Smooth muscle cell of the pulmonary artery (primary cell): ENCODE results near the gene KRTAP1-1. TPM values are rescaled to one million over a fixed set of nuclear protein-coding genes. Genes with fewer than 3 reads are reported as not detected.

ENCODE experiments used
- total RNA-seq: library from RNA; depleted of rRNA; stranded (reverse); fragments of >200 nt; gene quantifications from 2 replicates; pipeline ENCODE4 v1.2.3, GENCODE V29; 2014

Gene KRTAP1-1
- total RNA-seq: not detected in 2 replicates

GRCh38 chr17:41040783-41041571 is at the start of gene KRTAP1-1:
Gene KRTAP1-1 (minus strand): TSS chr17:41041450. CDS start chr17:41041397, 53 bp downstream.

GRCh38 chr17:41084100-41084856 is 43.0 kb upstream of the KRTAP1-1 start, which contains the start of gene KRTAP4-7:
Gene KRTAP4-7 (plus strand): TSS chr17:41084150. CDS start chr17:41084207, 57 bp downstream.

GRCh38 chr17:41065829-41066624 is 24.8 kb upstream of the KRTAP1-1 start, which contains the start of gene KRTAP2-4:
Gene KRTAP2-4 (minus strand): TSS chr17:41065879. CDS start chr17:41065845, 34 bp downstream.

GRCh38 chr17:41060052-41060604 is 18.9 kb upstream of the KRTAP1-1 start, which contains the start of gene KRTAP2-3:
Gene KRTAP2-3 (minus strand): TSS chr17:41060114. CDS start chr17:41060050, 64 bp downstream.

GRCh38 chr17:41055130-41055529 is 13.9 kb upstream of the KRTAP1-1 start, which contains the start of gene KRTAP2-2:
Gene KRTAP2-2 (minus strand): TSS chr17:41055230. CDS start chr17:41055211, 19 bp downstream.

GRCh38 chr17:41046735-41047465 is 5.7 kb upstream of the KRTAP1-1 start, which contains the start of gene KRTAP2-1:
Gene KRTAP2-1 (minus strand): TSS chr17:41047316. CDS start chr17:41047267, 49 bp downstream.

GRCh38 chr17:41034346-41034935 is 6.8 kb downstream of the KRTAP1-1 start, which contains the start of gene KRTAP1-3:
Gene KRTAP1-3 (minus strand): TSS chr17:41034874. CDS start chr17:41034821, 53 bp downstream.

GRCh38 chr17:41029633-41030245 is 11.5 kb downstream of the KRTAP1-1 start, which contains the start of gene KRTAP1-4:
Gene KRTAP1-4 (minus strand): TSS chr17:41030195. CDS start chr17:41030078, 117 bp downstream.

GRCh38 chr17:41026715-41027471 is 14.4 kb downstream of the KRTAP1-1 start, which contains the start of gene KRTAP1-5:
Gene KRTAP1-5 (minus strand): TSS chr17:41027208. CDS start chr17:41027155, 53 bp downstream.

GRCh38 chr17:41008811-41009210 is 32.4 kb downstream of the KRTAP1-1 start, which contains the start of gene KRTAP3-1:
Gene KRTAP3-1 (minus strand): TSS chr17:41009128. CDS start chr17:41009074, 54 bp downstream.

GRCh38 chr17:40999563-40999962 is 41.7 kb downstream of the KRTAP1-1 start, which contains the start of gene KRTAP3-2:
Gene KRTAP3-2 (minus strand): TSS chr17:40999906. CDS start chr17:40999853, 53 bp downstream.

GRCh38 chr17:40993839-40994238 is 47.4 kb downstream of the KRTAP1-1 start, which contains the start of gene KRTAP3-3:
Gene KRTAP3-3 (minus strand): TSS chr17:40994164. CDS start chr17:40994097, 67 bp downstream.

Other genes starting within 250 kb of the KRTAP1-1 start
- gene KRT28, start 241.5 kb downstream of the KRTAP1-1 start, total RNA-seq: not detected in 2 replicates
- gene KRT10, start 218.8 kb downstream of the KRTAP1-1 start, total RNA-seq: 3.1 and 4.3 TPM in 2 replicates
- not detected in 2 replicates for gene KRT12, start 174.2 kb downstream of the KRTAP1-1 start, total RNA-seq
- not detected in 2 replicates for gene KRT20, start 156.2 kb downstream of the KRTAP1-1 start, total RNA-seq
- not detected in 2 replicates for gene KRT23, start 103.8 kb downstream of the KRTAP1-1 start, total RNA-seq
- not detected in 2 replicates for gene KRT39, start 74.5 kb downstream of the KRTAP1-1 start, total RNA-seq
- gene KRT40, start 57.1 kb downstream of the KRTAP1-1 start, total RNA-seq: not detected in 2 replicates
- gene KRTAP3-3, start 47.3 kb downstream of the KRTAP1-1 start, total RNA-seq: not detected in 2 replicates
- not detected in 2 replicates for gene KRTAP3-2, start 41.5 kb downstream of the KRTAP1-1 start, total RNA-seq
- gene KRTAP3-1, start 32.3 kb downstream of the KRTAP1-1 start, total RNA-seq: not detected in 2 replicates
- gene KRTAP1-5, start 14.2 kb downstream of the KRTAP1-1 start, total RNA-seq: 0.72 and 1.6 TPM in 2 replicates
- gene KRTAP1-4, start 11.3 kb downstream of the KRTAP1-1 start, total RNA-seq: not detected in 2 replicates
- not detected in 2 replicates for gene KRTAP1-3, start 6.6 kb downstream of the KRTAP1-1 start, total RNA-seq
- gene KRTAP2-1, start 5.9 kb upstream of the KRTAP1-1 start, total RNA-seq: not detected in 2 replicates
- gene KRTAP2-2, start 13.8 kb upstream of the KRTAP1-1 start, total RNA-seq: not detected in 2 replicates
- 0.56 TPM in 1 of 2 replicates, not detected in the other for gene KRTAP2-3, start 18.7 kb upstream of the KRTAP1-1 start, total RNA-seq
- gene KRTAP2-4, start 24.4 kb upstream of the KRTAP1-1 start, total RNA-seq: not detected in 2 replicates
- not detected in 2 replicates for gene KRTAP4-7, start 42.7 kb upstream of the KRTAP1-1 start, total RNA-seq
- gene KRTAP4-8, start 56.7 kb upstream of the KRTAP1-1 start, total RNA-seq: not detected in 2 replicates
- gene KRTAP4-16, start 60.8 kb upstream of the KRTAP1-1 start, total RNA-seq: not detected in 2 replicates
- gene KRTAP4-9, start 63.9 kb upstream of the KRTAP1-1 start, total RNA-seq: not detected in 2 replicates
- gene KRTAP4-11, start 76.9 kb upstream of the KRTAP1-1 start, total RNA-seq: not detected in 2 replicates
- gene KRTAP4-12, start 82.7 kb upstream of the KRTAP1-1 start, total RNA-seq: not detected in 2 replicates
- not detected in 2 replicates for gene KRTAP4-6, start 99.1 kb upstream of the KRTAP1-1 start, total RNA-seq
- not detected in 2 replicates for gene KRTAP4-5, start 108.4 kb upstream of the KRTAP1-1 start, total RNA-seq
- not detected in 2 replicates for gene KRTAP4-4, start 119.3 kb upstream of the KRTAP1-1 start, total RNA-seq
- not detected in 2 replicates for gene KRTAP4-3, start 126.8 kb upstream of the KRTAP1-1 start, total RNA-seq
- gene KRTAP4-2, start 136.8 kb upstream of the KRTAP1-1 start, total RNA-seq: not detected in 2 replicates
- gene KRTAP4-1, start 143.5 kb upstream of the KRTAP1-1 start, total RNA-seq: not detected in 2 replicates
- not detected in 2 replicates for gene KRTAP9-1, start 148.4 kb upstream of the KRTAP1-1 start, total RNA-seq
- gene KRTAP9-2, start 185.2 kb upstream of the KRTAP1-1 start, total RNA-seq: not detected in 2 replicates
- not detected in 2 replicates for gene KRTAP9-3, start 191.0 kb upstream of the KRTAP1-1 start, total RNA-seq
- not detected in 2 replicates for gene KRTAP9-8, start 196.5 kb upstream of the KRTAP1-1 start, total RNA-seq
- not detected in 2 replicates for gene KRTAP9-4, start 208.2 kb upstream of the KRTAP1-1 start, total RNA-seq
- not detected in 2 replicates for gene KRTAP9-9, start 213.9 kb upstream of the KRTAP1-1 start, total RNA-seq
- gene KRTAP9-6, start 223.9 kb upstream of the KRTAP1-1 start, total RNA-seq: not detected in 2 replicates
- not detected in 2 replicates for gene KRTAP9-7, start 234.2 kb upstream of the KRTAP1-1 start, total RNA-seq